Activated naive CD4-positive, alpha-beta T cell treated with Interleukin-2 at 50 U/mL for 16 hours (primary cell): ENCODE results near the gene NPHP4.

Experiments
- DNase-seq: peaks from one replicate; pipeline ENCODE4 v3.0.0-alpha.2; 2020

The NPHP4 gene

GRCh38 chr1:6003568-6004411, 11.6 kb upstream of the NPHP4 start:
- no peak for DNase-seq

- DNase-seq: no peak
Measured at GRCh38 chr1:6002714-6003501, 10.7 kb upstream of the NPHP4 start.

- no peak for DNase-seq
Measured at GRCh38 chr1:6001992-6002576, 9.9 kb upstream of the NPHP4 start.

- no peak for DNase-seq
Measured at GRCh38 chr1:6000444-6001288, 8.4 kb upstream of the NPHP4 start.

- DNase-seq: no peak
Measured at GRCh38 chr1:5999711-6000443, 7.7 kb upstream of the NPHP4 start.

- DNase-seq: no peak
Measured at GRCh38 chr1:5998906-5999301, 6.7 kb upstream of the NPHP4 start.

- DNase-seq: no peak
Measured at GRCh38 chr1:5998051-5998905, 6.1 kb upstream of the NPHP4 start.

- no peak for DNase-seq
Measured at GRCh38 chr1:5997316-5997715, 5.1 kb upstream of the NPHP4 start.

GRCh38 chr1:5996641-5997270, 4.5 kb upstream of the NPHP4 start:
- no peak for DNase-seq

GRCh38 chr1:5995871-5996630, 3.8 kb upstream of the NPHP4 start:
- DNase-seq: no peak

GRCh38 chr1:5994713-5995621, 2.7 kb upstream of the NPHP4 start:
- DNase-seq: peak; percentile 62

GRCh38 chr1:5993556-5994491, 1.6 kb upstream of the NPHP4 start:
- peak; percentile 34 for DNase-seq

GRCh38 chr1:5992814-5993555, 760 bp upstream of the NPHP4 start:
- DNase-seq: peak; percentile 23

- peak; percentile 43 for DNase-seq
Measured at GRCh38 chr1:5991381-5992025, 722 bp downstream of the NPHP4 start.

GRCh38 chr1:5990913-5991312, 1.3 kb downstream of the NPHP4 start:
- DNase-seq: no peak

GRCh38 chr1:5989731-5990271, 2.4 kb downstream of the NPHP4 start:
- no peak for DNase-seq
